Stimulated activated CD8-positive, alpha-beta memory T cell treated with anti-CD3 and anti-CD28 coated beads, Interleukin-15, amount 100 ng/mL, for 24 hours (primary cell): ENCODE results near the gene PRKCA.

Source experiments
- DNase-seq: peaks from one replicate; pipeline ENCODE4 v3.0.0-alpha.2; 2020; ENCODE audit warnings: low read depth

The PRKCA gene

GRCh38 chr17:66839616-66840015 is 537.2 kb downstream of the PRKCA start:
- DNase-seq: no peak

GRCh38 chr17:66840061-66840460 is 537.6 kb downstream of the PRKCA start:
- no peak for DNase-seq

- DNase-seq: no peak
These were observed 538.9 kb downstream of the PRKCA start for GRCh38 chr17:66841328-66841727.

GRCh38 chr17:66841744-66842143 is 539.3 kb downstream of the PRKCA start:
- no peak for DNase-seq

GRCh38 chr17:66842505-66842904 is 540.1 kb downstream of the PRKCA start:
- DNase-seq: no peak

DNA sequence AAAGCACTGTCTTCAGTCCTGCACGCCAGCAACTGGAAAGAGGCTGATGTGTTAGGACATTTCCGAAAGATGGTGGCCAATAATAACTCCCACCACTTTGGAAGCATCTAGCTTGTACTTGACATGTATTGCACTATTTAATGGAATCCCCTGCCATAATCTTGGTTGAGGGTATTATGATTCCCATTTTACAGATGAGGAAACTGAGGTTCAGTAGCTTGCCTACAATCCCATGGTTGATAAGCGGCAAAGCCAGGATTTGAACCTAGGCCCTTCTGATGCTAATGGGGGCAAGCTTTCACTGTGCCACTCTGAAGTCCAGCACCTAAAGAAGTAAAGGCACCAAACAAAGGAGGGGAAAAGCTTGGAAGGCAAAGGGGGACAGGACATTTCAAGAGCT is 540.5 kb downstream of the PRKCA start:
- no peak for DNase-seq

DNA sequence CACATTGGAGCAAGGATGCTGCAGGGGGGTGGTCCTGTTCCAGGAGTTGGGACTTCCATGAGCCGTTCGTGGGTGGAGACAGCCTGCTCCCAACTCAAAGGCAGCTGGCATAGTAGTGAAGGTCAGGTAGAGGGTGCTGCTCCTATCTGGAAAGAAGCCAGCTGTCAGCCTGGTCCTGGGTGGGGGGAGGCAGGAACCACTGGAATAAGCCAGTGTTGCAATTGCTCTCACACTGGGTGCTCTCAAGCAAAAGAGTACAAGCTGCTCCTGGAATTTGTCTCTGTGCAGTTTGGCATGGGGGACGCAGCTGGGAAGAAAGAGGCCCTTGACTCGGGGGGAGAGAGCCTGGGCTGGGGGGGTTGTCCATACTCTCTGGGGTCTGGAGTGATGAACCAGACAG is 541.2 kb downstream of the PRKCA start:
- no peak for DNase-seq

DNA sequence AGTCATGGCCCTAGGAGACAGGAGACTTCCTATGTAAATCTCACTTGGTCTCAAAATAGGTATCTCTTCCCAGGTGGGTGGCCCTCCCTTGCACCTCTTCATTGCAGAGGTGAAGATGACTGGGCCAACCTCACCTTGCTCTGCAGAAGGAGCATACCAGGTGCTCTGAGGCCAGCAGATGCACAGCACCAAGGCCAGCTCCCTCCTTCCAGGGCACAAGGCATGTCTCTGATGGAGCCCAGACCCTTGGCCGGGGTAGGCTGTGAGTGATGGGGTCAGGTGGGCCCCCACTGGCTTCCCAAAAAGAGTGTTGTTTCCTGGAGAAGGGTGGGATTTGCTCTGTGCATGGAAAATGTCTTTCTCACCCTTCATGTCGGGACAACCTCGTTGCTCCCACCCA is 545.3 kb downstream of the PRKCA start:
- no peak for DNase-seq

DNA sequence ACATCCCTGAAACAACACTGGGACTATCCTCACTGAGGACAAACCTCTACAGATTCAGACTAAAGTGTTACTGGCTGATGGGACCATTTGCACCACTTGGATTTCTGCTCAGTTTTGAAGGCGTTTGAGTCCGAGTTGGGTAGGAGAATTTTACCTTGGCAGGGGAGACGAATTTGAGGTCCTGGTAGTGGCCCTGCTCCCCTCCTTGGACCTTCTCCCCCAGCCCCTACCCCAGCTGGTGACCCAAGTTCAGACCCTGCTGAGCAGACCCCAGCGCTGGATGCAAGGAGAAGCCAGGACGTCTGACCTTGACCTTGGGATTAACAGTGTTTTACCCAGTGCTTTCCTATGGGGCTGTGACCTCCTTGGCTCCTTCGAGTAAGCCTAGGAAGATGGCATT is 546.1 kb downstream of the PRKCA start:
- DNase-seq: no peak

GRCh38 chr17:66849032-66849655 is 546.7 kb downstream of the PRKCA start:
- no peak for DNase-seq

DNA sequence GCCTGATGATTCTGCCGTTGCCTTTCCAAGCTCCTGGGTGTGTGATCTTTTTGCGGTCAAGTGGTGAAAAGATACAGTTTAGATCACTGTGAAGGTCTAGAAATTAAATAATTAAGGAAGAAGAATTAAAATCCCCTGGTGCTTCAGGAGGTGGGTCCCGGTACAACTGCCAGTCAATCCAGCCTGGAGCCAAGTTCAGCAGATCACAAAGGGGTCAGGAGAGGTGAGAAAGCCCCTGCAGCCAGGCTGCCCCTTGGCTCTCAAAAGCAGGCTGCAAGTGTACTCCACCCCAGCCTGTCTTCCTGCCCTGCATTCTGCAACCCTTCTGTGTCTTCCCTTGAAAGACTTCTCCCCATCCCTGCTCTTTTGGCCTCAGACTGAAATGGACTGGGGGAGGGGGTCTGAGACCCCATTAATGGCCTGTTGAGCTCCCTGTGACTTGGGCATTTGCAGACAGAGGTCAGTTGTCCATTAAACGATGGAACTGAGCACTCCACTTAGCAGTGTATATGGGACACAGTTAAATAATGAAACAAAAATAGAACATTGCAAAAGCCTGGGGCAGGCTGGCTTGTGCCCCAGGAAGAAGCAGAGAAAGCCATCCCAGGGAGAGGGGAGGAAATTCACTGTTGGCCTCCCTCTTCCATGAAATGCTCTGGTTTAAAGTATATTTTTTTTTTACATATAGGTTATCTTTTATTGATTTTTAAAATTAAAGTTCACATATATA is 547.6 kb downstream of the PRKCA start:
- DNase-seq: no peak

- no peak for DNase-seq
These were observed 548.3 kb downstream of the PRKCA start for GRCh38 chr17:66850692-66851091.

DNA sequence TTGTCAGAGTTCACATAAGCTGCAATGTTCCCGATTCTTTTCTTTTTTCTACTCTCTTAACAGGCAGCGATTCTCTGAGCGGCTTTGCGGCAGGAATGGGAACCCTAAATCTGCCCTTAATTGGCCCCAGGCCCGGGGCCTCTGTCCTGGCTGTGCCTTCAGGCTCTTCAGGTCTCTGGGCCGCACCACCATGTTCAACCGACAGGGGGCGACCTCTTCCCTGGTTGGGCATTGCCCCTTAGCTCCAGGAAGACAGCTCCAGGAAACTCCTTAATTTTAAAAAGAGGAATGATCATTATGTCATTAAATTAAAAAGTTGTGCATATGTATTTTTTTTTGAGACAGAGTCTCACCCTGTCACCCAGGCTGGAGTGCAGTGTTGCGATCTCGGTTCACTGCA is 552.8 kb downstream of the PRKCA start:
- peak; percentile 6 for DNase-seq

DNA sequence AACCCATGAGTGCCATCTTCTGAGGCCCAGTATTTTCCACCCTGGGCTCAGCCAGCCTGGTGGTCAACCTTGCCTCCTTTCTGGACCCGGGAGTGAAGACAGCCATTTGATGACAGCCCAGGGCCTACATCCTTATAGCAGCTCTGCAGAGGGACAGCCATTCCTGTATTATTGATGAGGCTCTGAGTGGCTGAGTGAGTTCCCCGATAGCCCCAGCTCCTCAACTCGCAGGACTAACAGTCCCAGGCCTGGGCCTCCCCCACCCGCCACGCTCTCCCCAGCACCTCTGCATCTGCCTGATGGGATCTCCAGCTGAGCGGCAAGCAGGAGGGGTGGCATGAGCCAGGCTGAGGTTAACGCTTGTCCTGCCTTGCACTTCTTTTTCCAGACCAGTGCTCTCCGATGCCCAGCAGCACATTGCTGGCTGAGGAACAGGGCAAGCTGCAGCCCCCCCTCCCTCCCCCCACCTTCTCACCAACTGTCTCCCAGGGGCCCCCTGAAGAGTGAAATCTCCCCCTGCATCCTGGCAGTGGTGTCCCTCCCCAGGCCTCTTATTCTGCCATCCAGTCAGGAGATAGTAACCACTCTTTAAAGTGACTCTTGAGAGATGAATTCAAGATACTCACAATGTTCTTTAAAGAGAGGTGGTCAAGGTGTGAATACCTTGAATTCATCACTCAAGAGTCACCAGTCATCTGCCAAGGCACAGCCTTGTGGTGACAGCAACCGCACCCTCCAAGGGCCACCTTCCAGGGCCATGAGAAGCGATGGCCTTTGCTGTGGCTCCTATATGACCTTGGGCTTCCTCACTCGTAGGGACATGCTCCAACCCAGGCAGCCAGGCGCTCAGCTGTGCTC is 556.0 kb downstream of the PRKCA start:
- no peak for DNase-seq

- DNase-seq: no peak
These were observed 556.9 kb downstream of the PRKCA start for GRCh38 chr17:66859353-66859752.

- DNase-seq: no peak
These were observed 557.8 kb downstream of the PRKCA start for GRCh38 chr17:66860204-66860603.
